ENCODE measurements around the gene TFPI2. TPM values are rescaled to one million over a fixed set of nuclear protein-coding genes. Genes with fewer than 3 reads are reported as not detected.

The TFPI2 gene
- total and polyA plus RNA-seq, 4 donors: 1.4 to 9.1 (median 3.6) TPM

- H3K4me1 ChIP-seq (ENCODE audit: control insufficient read depth in 4 of 4, insufficient read depth in 4 of 4, low read length in 3 of 4): no peaks in the 10 kb centered on the region
- H3K27me3 ChIP-seq (ENCODE audit: control insufficient read depth in 4 of 4, insufficient read depth in 4 of 4, low read length in 3 of 4): peaks cover 0 to 2% (median 0%) of the 10 kb centered on the region in 4 donors
- no peaks in the 10 kb centered on the region for H3K9me3 ChIP-seq (ENCODE audit: control insufficient read depth in 4 of 4, low read length in 3 of 4)
- no peak for DNase-seq (ENCODE audit: low spot score)
- no peak overlapping the region for H3K9ac ChIP-seq (ENCODE audit: low read depth in 1 of 2, low read length in 2 of 2)
- H3K4me3 ChIP-seq (ENCODE audit: low read depth in 1 of 3, low read length in 3 of 3): no peak overlapping the region
- WGBS: 36% methylated on average over 1 of the region's 1 CpG
- H3K27ac ChIP-seq (ENCODE audit: low read depth in 1 of 2, low read length in 2 of 2): no peak overlapping the region
- no peaks in the 10 kb centered on the region for H3K36me3 ChIP-seq (ENCODE audit: control insufficient read depth in 4 of 4, insufficient read depth in 3 of 4, low read depth in 1 of 4, low read length in 3 of 4)
- TF ChIP-seq HNF4G (IDR thresholded peaks at IDR 0.05): no peak
- TF ChIP-seq TAF1 (conservative IDR thresholded peaks at IDR 0.05): no peak
- TF ChIP-seq YY1 (IDR thresholded peaks at IDR 0.05): no peak
- TF ChIP-seq FOXA2 (IDR thresholded peaks at IDR 0.05): no peak
These were observed 47.3 kb downstream of the TFPI2 start for GRCh38 chr7:93843260-93843659.

DNA sequence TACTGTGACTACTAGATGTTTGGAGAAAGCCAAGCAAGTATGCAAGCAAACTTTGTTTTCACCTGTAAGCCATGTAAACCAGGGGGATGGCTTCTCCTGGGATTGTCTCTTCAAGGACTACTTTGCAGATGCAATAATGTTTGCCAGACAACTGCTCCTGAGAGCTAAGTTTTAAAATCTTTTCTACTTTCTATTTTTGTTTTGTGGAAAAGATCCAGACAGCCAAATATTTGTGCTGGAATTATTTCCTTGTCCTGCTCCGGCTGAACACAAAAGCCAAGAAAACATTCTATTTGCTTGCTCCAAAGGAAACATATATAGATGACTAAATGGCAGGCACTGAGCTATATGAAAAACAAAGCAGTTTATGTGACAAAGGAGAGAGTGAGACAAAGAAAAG is 51.6 kb downstream of the TFPI2 start:
- Histone ChIP-seq H3K27ac (ENCODE audit: low read depth in 1 of 2, low read length in 2 of 2) (no peak overlapping the region), H3K9ac (ENCODE audit: low read depth in 1 of 2, low read length in 2 of 2) (no peak overlapping the region), H3K27me3 (ENCODE audit: control insufficient read depth in 4 of 4, insufficient read depth in 4 of 4, low read length in 3 of 4) (peaks cover 0 to 2% (median 0%) of the 10 kb centered on the region in 4 donors), H3K4me1 (ENCODE audit: control insufficient read depth in 4 of 4, insufficient read depth in 4 of 4, low read length in 3 of 4) (no peaks in the 10 kb centered on the region), H3K9me3 (ENCODE audit: control insufficient read depth in 4 of 4, low read length in 3 of 4) (no peaks in the 10 kb centered on the region), H3K4me3 (ENCODE audit: low read depth in 1 of 3, low read length in 3 of 3) (no peak overlapping the region), H3K36me3 (ENCODE audit: control insufficient read depth in 4 of 4, insufficient read depth in 3 of 4, low read depth in 1 of 4, low read length in 3 of 4) (no peaks in the 10 kb centered on the region)
- TF ChIP-seq FOXA2 (IDR thresholded peaks at IDR 0.05) (no peak), RAD21 (IDR thresholded peaks at IDR 0.05) (no peak), SP1 (IDR thresholded peaks at IDR 0.05) (no peak), NR2F2 (IDR thresholded peaks at IDR 0.05) (no peak), HNF4A (conservative IDR thresholded peaks at IDR 0.05) (no peak), REST (IDR thresholded peaks at IDR 0.05) (no peak)
- TF ChIP-seq, protein P1, sequence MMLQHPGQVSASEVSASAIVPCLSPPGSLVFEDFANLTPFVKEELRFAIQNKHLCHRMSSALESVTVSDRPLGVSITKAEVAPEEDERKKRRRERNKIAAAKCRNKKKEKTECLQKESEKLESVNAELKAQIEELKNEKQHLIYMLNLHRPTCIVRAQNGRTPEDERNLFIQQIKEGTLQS (IDR thresholded peaks at IDR 0.05): no peak
- 38% methylated on average over 1 of the region's 1 CpG for WGBS
- no peak for DNase-seq (ENCODE audit: low spot score)

GRCh38 chr7:93837245-93837644 is 53.3 kb downstream of the TFPI2 start:
- Histone ChIP-seq H3K4me3 (ENCODE audit: low read depth in 1 of 3, low read length in 3 of 3) (no peak overlapping the region), H3K9ac (ENCODE audit: low read depth in 1 of 2, low read length in 2 of 2) (no peak overlapping the region), H3K27ac (ENCODE audit: low read depth in 1 of 2, low read length in 2 of 2) (no peak overlapping the region), H3K9me3 (ENCODE audit: control insufficient read depth in 4 of 4, low read length in 3 of 4) (no peaks in the 10 kb centered on the region), H3K27me3 (ENCODE audit: control insufficient read depth in 4 of 4, insufficient read depth in 4 of 4, low read length in 3 of 4) (peaks cover 0 to 2% (median 0%) of the 10 kb centered on the region in 4 donors), H3K36me3 (ENCODE audit: control insufficient read depth in 4 of 4, insufficient read depth in 3 of 4, low read depth in 1 of 4, low read length in 3 of 4) (no peaks in the 10 kb centered on the region), H3K4me1 (ENCODE audit: control insufficient read depth in 4 of 4, insufficient read depth in 4 of 4, low read length in 3 of 4) (no peaks in the 10 kb centered on the region)
- no peak for DNase-seq (ENCODE audit: low spot score)
- 73% methylated on average over 3 of the region's 3 CpGs for WGBS
- TF ChIP-seq FOXA2 (IDR thresholded peaks at IDR 0.05) (no peak), YY1 (IDR thresholded peaks at IDR 0.05) (no peak), GABPA (IDR thresholded peaks at IDR 0.05 in 1 of 2, conservative IDR thresholded peaks at IDR 0.05 in 1 of 2) (no peak), RAD21 (IDR thresholded peaks at IDR 0.05) (no peak)
- TF ChIP-seq, protein P2, sequence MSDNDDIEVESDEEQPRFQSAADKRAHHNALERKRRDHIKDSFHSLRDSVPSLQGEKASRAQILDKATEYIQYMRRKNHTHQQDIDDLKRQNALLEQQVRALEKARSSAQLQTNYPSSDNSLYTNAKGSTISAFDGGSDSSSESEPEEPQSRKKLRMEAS (IDR thresholded peaks at IDR 0.05): no peak

Data from liver (tissue), 9 donors.